HG03280 (cell line): ENCODE data around the gene COMMD9.
"Not testable (repeated sequence)": the region's sequence is repeated elsewhere in the genome, so short reads cannot be mapped to it uniquely, and the experiment has no call there.

Source experiments
- ATAC-seq: cut with Tn5 transposase; IDR thresholded peaks from one replicate; pipeline ENCODE4 v1.9.1; 2021; ENCODE audit warnings: mild to moderate bottlenecking, moderate library complexity; ENCODE audit not compliant: unreplicated experiment

Gene COMMD9

GRCh38 chr11:36289226-36289852 lies at the start of gene COMMD9:
Gene COMMD9, minus strand, starts transcription at chr11:36289424. Its CDS starts 12 bp downstream, at chr11:36289412.
- ATAC-seq: peak; percentile 98

GRCh38 chr11:36333897-36334296 lies 44.7 kb upstream of the COMMD9 start:
- no peak for ATAC-seq

GRCh38 chr11:36333468-36333867 lies 44.2 kb upstream of the COMMD9 start:
- no peak for ATAC-seq

- ATAC-seq: no peak
Observed at GRCh38 chr11:36330411-36330810, 41.2 kb upstream of the COMMD9 start.

GRCh38 chr11:36328966-36329673 lies 39.9 kb upstream of the COMMD9 start:
- no peak for ATAC-seq

- no peak for ATAC-seq
Observed at GRCh38 chr11:36326524-36327419, 37.5 kb upstream of the COMMD9 start.

GRCh38 chr11:36325403-36325802 lies 36.2 kb upstream of the COMMD9 start:
- ATAC-seq: not testable (repeated sequence)

GRCh38 chr11:36324956-36325355 lies 35.7 kb upstream of the COMMD9 start:
- not testable (repeated sequence) for ATAC-seq

GRCh38 chr11:36317992-36318391 lies 28.8 kb upstream of the COMMD9 start:
- ATAC-seq: no peak

GRCh38 chr11:36316049-36316448 lies 26.8 kb upstream of the COMMD9 start:
- ATAC-seq: no peak

GRCh38 chr11:36314434-36314767 lies 25.2 kb upstream of the COMMD9 start:
- no peak for ATAC-seq

GRCh38 chr11:36313750-36314433 lies 24.7 kb upstream of the COMMD9 start:
- no peak for ATAC-seq

- no peak for ATAC-seq
Observed at GRCh38 chr11:36312611-36313472, 23.6 kb upstream of the COMMD9 start.

GRCh38 chr11:36311926-36312595 lies 22.8 kb upstream of the COMMD9 start:
- ATAC-seq: no peak

- no peak for ATAC-seq
Observed at GRCh38 chr11:36309779-36310178, 20.6 kb upstream of the COMMD9 start.

- ATAC-seq: no peak
Observed at GRCh38 chr11:36308577-36308976, 19.4 kb upstream of the COMMD9 start.

GRCh38 chr11:36306888-36307287 lies 17.7 kb upstream of the COMMD9 start:
- no peak for ATAC-seq

GRCh38 chr11:36305047-36305446 lies 15.8 kb upstream of the COMMD9 start:
- ATAC-seq: no peak

- no peak for ATAC-seq
Observed at GRCh38 chr11:36304351-36304750, 15.1 kb upstream of the COMMD9 start.

- ATAC-seq: no peak
Observed at GRCh38 chr11:36300650-36301049, 11.4 kb upstream of the COMMD9 start.
